Stomach smooth muscle (tissue), 2 donors: ENCODE results near the gene ERBB4.
"Not testable (repeated sequence)": the region's sequence is repeated elsewhere in the genome, so short reads cannot be mapped to it uniquely, and the experiment has no call there.

Source experiments
- H3K27ac ChIP-seq: one replicate; pipeline ENCODE4 v1.7.0; 2013; ENCODE audit warnings: mild to moderate bottlenecking, low read length, inconsistent platforms
- H3K27me3 ChIP-seq, 2 donors: one replicate each; pipeline ENCODE4 v1.7.0; 2013; ENCODE audit warnings: low read length in 2 of 2; ENCODE audit not compliant: insufficient read depth in 2 of 2, control insufficient read depth in 1 of 2
- H3K36me3 ChIP-seq, 2 donors: one replicate each; pipeline ENCODE4 v1.7.0; 2013; ENCODE audit warnings: low read length in 2 of 2; ENCODE audit not compliant: control insufficient read depth in 2 of 2, insufficient read depth in 2 of 2
- H3K4me1 ChIP-seq: one replicate; pipeline ENCODE4 v1.7.0; 2013; ENCODE audit warnings: low read length; ENCODE audit not compliant: control insufficient read depth, insufficient read depth
- H3K4me3 ChIP-seq, 2 donors: one replicate each; pipeline ENCODE4 v1.7.0; 2013; ENCODE audit warnings: low read length in 2 of 2
- H3K9ac ChIP-seq, 2 donors: one replicate each; pipeline ENCODE4 v1.7.0; 2013; ENCODE audit warnings: low read length in 2 of 2, mild to moderate bottlenecking in 1 of 2
- H3K9me3 ChIP-seq, 2 donors: one replicate each; pipeline ENCODE4 v1.7.0; 2013; ENCODE audit warnings: low read length in 2 of 2; ENCODE audit not compliant: control insufficient read depth in 2 of 2
- donor health status: healthy.
- donor health status: Pancreatic carcinoma.

The ERBB4 gene

DNA sequence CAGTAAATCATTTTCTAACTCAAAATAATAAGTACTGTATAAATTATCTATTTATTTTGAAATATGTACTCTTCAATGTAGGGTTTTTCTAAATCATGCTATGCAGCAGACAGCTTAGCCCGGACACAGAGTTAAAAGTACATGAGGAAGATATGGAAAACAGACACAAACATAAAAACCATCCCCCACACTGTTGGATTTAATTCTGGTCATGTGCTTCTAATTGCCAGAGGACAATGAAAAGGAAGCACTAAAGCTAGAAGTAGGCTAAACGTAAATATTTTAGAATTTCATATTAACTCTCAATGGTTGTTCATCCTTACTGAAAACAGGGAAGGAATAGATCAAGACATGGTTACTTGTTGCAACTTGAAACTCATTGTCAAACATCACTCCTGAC lies 420.7 kb downstream of the ERBB4 start:
- Histone ChIP-seq H3K9me3 (no peaks in the 10 kb centered on the region), H3K4me3 (no peak overlapping the region), H3K4me1 (no peaks in the 10 kb centered on the region), H3K27me3 (no peaks in the 10 kb centered on the region), H3K9ac (no peak overlapping the region), H3K27ac (no peak overlapping the region), H3K36me3 (no peaks in the 10 kb centered on the region)

DNA sequence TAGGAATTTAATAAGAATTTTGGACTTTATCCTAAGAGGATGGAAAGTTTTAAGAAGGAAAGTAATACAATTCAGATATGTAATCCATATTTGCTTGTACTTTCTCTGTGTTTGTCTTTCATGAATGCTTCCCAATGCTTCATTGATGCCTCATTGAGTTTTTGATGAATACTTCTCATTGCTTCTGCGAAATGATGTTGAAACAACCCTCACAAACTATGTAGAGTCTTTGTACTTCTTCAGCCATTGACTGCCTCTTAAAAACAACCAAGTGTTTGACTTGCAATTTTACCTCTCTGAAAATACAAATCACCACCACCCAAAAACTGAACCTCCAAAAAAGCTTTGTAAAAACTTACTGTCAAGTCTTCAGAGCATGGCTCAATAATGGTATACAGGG lies 424.1 kb downstream of the ERBB4 start:
- H3K4me1 ChIP-seq = no peaks in the 10 kb centered on the region
- H3K4me3 ChIP-seq = no peak overlapping the region
- H3K27ac ChIP-seq = no peak overlapping the region
- no peaks in the 10 kb centered on the region for H3K9me3 ChIP-seq
- no peak overlapping the region for H3K9ac ChIP-seq
- H3K36me3 ChIP-seq = no peaks in the 10 kb centered on the region
- H3K27me3 ChIP-seq = no peaks in the 10 kb centered on the region

DNA sequence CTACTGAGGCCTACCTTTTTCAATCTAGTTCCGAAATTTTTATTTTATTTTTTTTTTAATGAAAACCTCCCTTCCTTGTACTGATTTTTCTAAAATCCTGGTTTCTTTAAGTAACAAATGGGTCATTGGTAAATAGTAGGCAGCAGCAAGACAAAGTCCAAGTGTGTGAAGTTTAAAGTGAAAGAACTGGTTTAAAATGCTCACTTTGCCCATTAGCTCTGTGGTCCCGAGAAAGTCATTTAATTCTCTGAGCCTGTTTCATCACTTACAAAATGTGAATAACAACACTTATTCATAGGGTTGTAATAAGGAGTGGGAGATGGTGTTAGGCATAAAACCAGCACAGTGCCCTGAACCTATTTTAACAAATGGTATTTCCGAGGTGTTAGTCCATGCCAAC lies 426.2 kb downstream of the ERBB4 start:
- H3K4me3 ChIP-seq = no peak overlapping the region
- no peaks in the 10 kb centered on the region for H3K36me3 ChIP-seq
- H3K9ac ChIP-seq = no peak overlapping the region
- H3K4me1 ChIP-seq = no peaks in the 10 kb centered on the region
- H3K27me3 ChIP-seq = no peaks in the 10 kb centered on the region
- H3K9me3 ChIP-seq = no peaks in the 10 kb centered on the region
- H3K27ac ChIP-seq = no peak overlapping the region

DNA sequence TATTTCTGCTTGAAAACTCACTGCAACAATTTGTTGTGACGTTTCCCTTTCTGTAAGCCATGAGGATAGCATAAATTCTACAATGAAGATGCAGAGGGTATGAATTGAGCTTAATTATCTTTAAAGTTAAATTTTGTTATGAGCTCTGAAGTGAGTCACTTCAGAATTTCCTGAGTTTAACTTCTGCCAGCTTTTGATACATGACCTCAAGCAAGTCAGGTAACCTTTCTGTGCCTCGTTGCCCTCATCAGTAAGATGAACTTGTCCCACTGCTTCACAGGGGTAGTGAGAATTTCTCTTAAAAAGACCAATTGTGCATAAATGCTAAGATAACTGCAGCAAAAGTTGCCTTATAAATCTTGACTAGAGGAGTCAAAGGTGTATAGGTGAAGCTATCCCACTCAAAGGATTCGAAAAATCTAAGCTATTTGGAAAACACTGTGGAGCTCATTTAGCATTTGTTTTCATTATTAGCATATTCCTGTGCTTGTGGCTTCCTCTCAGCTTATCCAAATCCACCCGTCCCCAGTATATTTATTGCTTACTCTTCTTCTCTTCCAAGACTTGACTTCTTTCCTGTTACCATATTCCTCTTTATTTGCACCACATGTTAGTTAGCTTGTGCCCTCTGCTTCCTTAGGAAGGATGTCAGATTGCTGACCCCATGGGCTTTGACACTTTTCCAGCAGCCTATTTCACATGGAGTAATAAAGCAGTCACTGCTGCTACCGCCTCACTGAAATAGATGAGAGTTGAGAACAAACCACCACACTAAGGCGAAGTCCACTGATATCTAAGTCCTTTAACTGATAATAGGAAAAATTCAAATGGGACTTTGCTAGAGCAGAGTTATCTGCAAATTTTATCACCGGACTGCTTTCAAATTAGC lies 428.6 kb downstream of the ERBB4 start:
- Histone ChIP-seq H3K9ac (no peak overlapping the region), H3K4me3 (no peak overlapping the region), H3K9me3 (no peaks in the 10 kb centered on the region), H3K4me1 (no peaks in the 10 kb centered on the region), H3K27ac (no peak overlapping the region), H3K36me3 (no peaks in the 10 kb centered on the region), H3K27me3 (no peaks in the 10 kb centered on the region)

DNA sequence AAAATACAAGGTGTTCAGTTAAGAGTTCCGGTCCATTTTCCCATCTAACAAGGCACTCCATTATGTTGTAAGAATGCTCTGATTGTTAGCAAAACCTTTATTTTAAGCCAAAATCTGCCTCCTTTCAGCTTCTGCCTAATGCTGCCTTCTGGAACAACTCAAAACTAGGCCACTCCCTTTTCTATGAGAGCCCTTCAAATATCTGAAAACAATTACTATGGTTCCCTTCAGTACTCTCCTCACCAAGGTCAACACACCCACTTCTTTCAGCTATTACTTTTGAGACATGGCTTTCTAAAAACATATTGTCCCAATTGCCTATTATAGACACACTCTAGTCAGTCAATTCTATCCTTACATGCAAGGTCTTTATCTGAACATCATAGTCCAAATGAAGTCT lies 429.4 kb downstream of the ERBB4 start:
- Histone ChIP-seq H3K27ac (no peak overlapping the region), H3K9me3 (no peaks in the 10 kb centered on the region), H3K9ac (no peak overlapping the region), H3K36me3 (no peaks in the 10 kb centered on the region), H3K4me3 (no peak overlapping the region), H3K4me1 (no peaks in the 10 kb centered on the region), H3K27me3 (no peaks in the 10 kb centered on the region)

DNA sequence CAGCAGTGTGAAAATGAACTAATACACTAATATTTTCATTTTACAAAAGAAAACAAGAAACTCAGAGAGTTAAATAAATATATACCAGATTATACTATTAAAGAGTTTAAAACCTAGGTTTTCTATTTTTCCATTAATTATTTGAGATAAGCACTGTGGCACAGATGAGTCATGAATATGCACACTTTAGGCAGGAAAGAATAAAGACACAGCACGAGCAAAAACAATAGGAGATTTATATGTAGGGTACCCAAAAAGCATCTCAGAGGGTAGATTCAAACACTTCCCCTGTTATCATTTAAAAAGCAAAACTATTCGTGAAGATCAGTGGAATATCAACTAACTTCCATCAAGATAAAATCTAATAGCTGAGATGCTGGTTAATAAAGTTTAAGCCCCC lies 430.6 kb downstream of the ERBB4 start:
- no peak overlapping the region for H3K4me3 ChIP-seq
- no peak overlapping the region for H3K9ac ChIP-seq
- H3K4me1 ChIP-seq = no peaks in the 10 kb centered on the region
- no peaks in the 10 kb centered on the region for H3K36me3 ChIP-seq
- no peaks in the 10 kb centered on the region for H3K27me3 ChIP-seq
- H3K27ac ChIP-seq = no peak overlapping the region
- no peaks in the 10 kb centered on the region for H3K9me3 ChIP-seq

DNA sequence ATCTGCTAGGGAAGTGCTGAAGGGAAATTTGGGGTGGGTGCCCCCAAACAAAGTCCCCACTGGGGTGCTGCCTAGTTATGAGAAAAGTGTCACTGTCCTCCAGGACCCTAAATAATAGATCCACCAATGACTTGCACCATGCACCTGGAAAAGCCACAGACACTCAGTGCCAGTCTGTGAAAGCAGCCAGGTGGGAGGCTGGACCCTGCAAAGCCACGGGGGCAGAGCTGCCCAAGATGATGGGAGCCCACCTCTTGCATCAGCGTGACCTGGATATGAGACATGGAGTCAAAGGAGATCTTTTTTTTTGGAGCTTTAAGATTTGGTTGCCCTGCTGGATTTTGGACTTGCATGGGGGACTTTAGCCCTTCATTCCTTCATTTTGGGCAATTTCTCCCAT lies 431.6 kb downstream of the ERBB4 start:
- Histone ChIP-seq H3K4me3 (no peak overlapping the region), H3K36me3 (no peaks in the 10 kb centered on the region), H3K4me1 (no peaks in the 10 kb centered on the region), H3K27ac (no peak overlapping the region), H3K9ac (no peak overlapping the region), H3K9me3 (no peaks in the 10 kb centered on the region), H3K27me3 (no peaks in the 10 kb centered on the region)

DNA sequence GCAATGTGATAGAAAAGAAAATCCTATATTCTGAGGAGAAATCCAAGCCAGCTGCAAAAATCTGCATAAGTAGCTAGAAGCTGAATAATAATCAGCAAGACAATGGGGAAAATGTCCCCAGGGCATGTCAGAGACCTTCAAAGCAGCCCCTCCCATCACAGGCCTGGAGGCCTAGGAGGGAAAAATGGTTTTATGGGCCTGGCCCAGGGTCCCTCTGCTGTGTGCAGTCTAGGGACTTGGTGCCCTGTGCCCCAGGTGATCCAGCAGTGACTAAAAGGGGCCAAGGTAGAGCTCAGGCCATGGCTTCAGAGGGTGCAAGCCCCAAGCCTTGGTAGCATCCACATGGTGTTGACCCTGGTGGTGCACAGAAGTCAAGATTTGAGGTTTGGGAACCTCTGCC lies 432.1 kb downstream of the ERBB4 start:
- H3K27me3 ChIP-seq, H3K4me3 ChIP-seq, H3K9ac ChIP-seq, H3K9me3 ChIP-seq, H3K4me1 ChIP-seq, H3K36me3 ChIP-seq, H3K27ac ChIP-seq: not testable (repeated sequence)

DNA sequence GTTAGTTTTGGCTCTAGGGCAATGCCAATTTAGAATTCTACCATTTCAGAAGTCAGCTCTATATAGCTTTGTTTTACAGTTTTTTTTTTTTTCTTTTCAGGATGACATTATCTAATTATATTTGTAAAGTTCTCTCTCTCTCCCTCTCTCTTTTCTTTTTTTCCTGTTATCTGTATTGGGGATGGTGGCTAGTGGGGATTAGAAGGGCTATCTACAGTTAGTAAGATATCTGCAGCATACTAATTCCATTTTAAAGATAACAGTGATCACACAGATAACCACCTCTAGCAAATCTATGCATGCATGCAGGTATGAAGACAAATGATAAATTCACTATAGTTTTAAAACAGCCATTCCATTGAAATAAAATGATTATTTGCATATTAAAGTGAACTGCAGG lies 438.9 kb downstream of the ERBB4 start:
- Histone ChIP-seq H3K27me3 (no peaks in the 10 kb centered on the region), H3K4me1 (no peaks in the 10 kb centered on the region), H3K4me3 (no peak overlapping the region), H3K27ac (no peak overlapping the region), H3K36me3 (no peaks in the 10 kb centered on the region), H3K9ac (no peak overlapping the region), H3K9me3 (no peaks in the 10 kb centered on the region)

DNA sequence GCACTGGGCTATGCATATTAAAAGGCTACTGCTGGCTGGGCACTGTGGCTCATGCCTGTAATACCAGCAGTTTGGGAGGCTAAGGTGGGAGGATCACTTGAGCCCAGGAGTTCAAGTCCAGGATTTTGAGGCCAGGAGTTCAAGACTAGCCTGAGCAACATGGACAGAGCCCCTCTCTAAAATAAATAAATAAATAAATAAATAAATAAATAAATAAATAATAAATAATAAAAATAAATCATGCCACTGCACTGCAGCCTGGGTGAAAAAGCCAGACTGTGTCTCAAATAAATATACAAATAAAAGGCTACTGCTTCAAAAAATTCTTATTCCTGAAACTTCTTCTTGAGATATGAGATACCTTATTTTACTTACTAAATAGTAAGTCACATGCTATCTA lies 439.6 kb downstream of the ERBB4 start:
- Histone ChIP-seq H3K4me1 (no peaks in the 10 kb centered on the region), H3K27ac (no peak overlapping the region), H3K9me3 (no peaks in the 10 kb centered on the region), H3K4me3 (no peak overlapping the region), H3K9ac (no peak overlapping the region), H3K36me3 (no peaks in the 10 kb centered on the region), H3K27me3 (no peaks in the 10 kb centered on the region)

DNA sequence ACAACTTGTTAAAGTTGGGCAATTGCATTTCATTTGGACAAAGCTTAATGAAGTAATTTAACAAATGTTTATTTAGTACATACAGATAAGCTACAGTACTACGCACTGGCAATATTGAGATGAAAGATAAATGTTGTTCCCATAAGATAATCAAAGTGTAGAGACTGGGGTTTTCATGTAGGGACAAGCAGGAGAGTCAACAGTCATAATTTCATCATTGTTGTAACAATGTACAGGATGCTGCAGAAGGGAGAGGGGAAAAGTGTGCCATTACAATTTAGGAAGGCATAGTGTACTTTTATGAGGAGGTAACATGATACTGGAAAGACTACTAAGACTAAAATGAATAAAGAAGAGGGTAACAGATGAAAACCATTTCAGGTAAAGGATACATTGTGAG lies 441.6 kb downstream of the ERBB4 start:
- H3K27ac ChIP-seq = no peak overlapping the region
- H3K9ac ChIP-seq = no peak overlapping the region
- no peaks in the 10 kb centered on the region for H3K4me1 ChIP-seq
- no peaks in the 10 kb centered on the region for H3K36me3 ChIP-seq
- H3K4me3 ChIP-seq = no peak overlapping the region
- no peaks in the 10 kb centered on the region for H3K27me3 ChIP-seq
- no peaks in the 10 kb centered on the region for H3K9me3 ChIP-seq
